ENCODE measurements around the gene C3orf49. TPM values are rescaled to one million over a fixed set of nuclear protein-coding genes. Genes with fewer than 3 reads are reported as not detected.
A peak's percentile ranks its signal among the peaks of the same experiment; 100 is the strongest.

C3orf49 gene
- total and polyA plus RNA-seq, 8 donors: 0.66 to 1.3 (median 1.0) TPM; not detected in 2

DNA sequence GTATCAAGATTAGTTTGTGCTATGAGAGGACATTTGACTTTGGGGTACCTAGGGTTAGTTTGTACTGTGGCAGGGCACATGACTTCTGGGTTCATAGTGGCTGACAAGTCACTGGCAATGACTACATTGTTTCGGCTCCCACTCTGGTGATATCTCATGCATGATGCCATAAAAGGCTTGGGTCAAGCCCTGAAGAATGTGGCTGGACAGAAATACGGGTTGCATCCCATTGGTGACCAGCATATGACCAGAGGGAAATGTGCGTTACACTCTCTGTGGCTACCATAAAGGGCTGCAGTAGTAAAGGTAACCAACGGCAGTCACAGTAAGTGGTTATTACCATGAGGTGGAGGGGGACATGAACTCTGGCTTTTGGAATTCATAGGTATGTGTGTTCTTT, 26.1 kb downstream of the C3orf49 start:
- H3K4me3 ChIP-seq: no peak overlapping the region
- H3K27ac ChIP-seq: no peak overlapping the region
- H3K36me3 ChIP-seq: no peaks in the 10 kb centered on the region
- no peaks in the 10 kb centered on the region for H3K9me3 ChIP-seq
- no peaks in the 10 kb centered on the region for H3K4me1 ChIP-seq
- intact Hi-C loops (cut with DNase I): no loop called here
- TF ChIP-seq, protein P1, sequence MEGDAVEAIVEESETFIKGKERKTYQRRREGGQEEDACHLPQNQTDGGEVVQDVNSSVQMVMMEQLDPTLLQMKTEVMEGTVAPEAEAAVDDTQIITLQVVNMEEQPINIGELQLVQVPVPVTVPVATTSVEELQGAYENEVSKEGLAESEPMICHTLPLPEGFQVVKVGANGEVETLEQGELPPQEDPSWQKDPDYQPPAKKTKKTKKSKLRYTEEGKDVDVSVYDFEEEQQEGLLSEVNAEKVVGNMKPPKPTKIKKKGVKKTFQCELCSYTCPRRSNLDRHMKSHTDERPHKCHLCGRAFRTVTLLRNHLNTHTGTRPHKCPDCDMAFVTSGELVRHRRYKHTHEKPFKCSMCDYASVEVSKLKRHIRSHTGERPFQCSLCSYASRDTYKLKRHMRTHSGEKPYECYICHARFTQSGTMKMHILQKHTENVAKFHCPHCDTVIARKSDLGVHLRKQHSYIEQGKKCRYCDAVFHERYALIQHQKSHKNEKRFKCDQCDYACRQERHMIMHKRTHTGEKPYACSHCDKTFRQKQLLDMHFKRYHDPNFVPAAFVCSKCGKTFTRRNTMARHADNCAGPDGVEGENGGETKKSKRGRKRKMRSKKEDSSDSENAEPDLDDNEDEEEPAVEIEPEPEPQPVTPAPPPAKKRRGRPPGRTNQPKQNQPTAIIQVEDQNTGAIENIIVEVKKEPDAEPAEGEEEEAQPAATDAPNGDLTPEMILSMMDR (IDR thresholded peaks at IDR 0.05): no peak
- no peaks in the 10 kb centered on the region for H3K27me3 ChIP-seq
- no peak for DNase-seq
- ATAC-seq: no peak

DNA sequence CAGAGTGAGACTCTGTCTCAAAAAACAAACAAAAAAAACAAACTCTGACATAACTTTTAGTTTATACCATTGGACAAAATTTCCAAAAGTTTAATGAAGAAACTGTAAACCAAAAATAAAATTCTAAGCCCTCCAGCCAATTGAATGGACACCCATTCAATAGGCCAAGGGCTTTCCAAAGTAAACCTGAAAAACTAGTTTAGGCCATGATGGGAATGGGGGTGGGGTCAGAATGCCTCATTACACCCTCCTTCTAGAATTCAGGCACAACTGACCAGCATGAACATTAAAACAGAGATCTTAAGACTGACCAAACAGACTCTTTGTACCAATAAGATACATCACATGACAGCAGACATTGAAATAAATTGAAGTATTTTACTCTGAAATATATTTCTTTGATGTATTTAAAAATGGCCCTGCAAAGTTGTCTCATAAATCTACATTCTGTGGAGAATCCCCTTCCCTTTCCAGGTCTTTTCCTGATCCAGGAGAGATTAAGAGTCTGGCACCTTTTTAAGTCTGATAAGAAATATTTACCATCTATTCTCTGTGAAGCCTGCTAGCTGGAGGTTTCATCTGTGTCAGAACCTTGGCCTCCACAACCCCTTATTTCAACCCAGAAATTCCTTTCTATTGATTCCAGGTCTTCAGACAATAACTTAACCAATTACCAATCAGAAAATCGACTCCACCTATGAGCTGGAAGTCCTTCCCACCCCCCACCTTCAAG, 28.8 kb downstream of the C3orf49 start:
- intact Hi-C loops (cut with DNase I): no loop called here
- ATAC-seq: peak; percentile 66
- TF ChIP-seq, protein P1 (IDR thresholded peaks at IDR 0.05): no peak

DNA sequence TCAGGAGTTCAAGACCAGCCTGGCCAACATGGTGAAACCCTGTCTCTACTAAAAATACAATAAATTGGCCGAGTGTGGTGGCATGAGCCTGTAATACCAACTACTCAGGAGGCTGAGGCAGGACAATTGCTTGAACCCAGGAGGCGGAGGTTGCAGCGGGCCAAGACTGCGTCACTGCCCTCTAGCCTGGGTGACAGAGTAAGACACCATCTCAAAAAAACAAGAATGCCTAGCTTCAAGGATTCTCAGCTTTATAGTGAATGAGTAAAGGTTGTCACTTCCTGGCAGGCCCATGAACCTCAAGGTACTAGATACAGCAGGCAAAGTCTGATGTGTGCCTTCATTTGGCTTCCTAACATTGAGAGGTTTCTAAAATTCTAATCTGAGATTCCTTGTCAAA, 30.1 kb downstream of the C3orf49 start:
- H3K4me3 ChIP-seq: no peak overlapping the region
- no peaks in the 10 kb centered on the region for H3K9me3 ChIP-seq
- H3K27me3 ChIP-seq: no peaks in the 10 kb centered on the region
- intact Hi-C loops (cut with DNase I): no loop called here
- no peak for ATAC-seq
- no peak for DNase-seq
- no peak overlapping the region for H3K27ac ChIP-seq
- H3K4me1 ChIP-seq: no peaks in the 10 kb centered on the region
- no peaks in the 10 kb centered on the region for H3K36me3 ChIP-seq
- TF ChIP-seq, protein P1 (IDR thresholded peaks at IDR 0.05): no peak

More for the DNA sequence above, 28.8 kb downstream of the C3orf49 start:
- no peak overlapping the region for H3K27ac ChIP-seq
- DNase-seq: peak in 1 of 4 donors; percentile 19
- H3K4me1 ChIP-seq: no peaks in the 10 kb centered on the region
- H3K27me3 ChIP-seq: no peaks in the 10 kb centered on the region
- no peaks in the 10 kb centered on the region for H3K36me3 ChIP-seq
- H3K9me3 ChIP-seq: no peaks in the 10 kb centered on the region
- H3K4me3 ChIP-seq: no peak overlapping the region

DNA sequence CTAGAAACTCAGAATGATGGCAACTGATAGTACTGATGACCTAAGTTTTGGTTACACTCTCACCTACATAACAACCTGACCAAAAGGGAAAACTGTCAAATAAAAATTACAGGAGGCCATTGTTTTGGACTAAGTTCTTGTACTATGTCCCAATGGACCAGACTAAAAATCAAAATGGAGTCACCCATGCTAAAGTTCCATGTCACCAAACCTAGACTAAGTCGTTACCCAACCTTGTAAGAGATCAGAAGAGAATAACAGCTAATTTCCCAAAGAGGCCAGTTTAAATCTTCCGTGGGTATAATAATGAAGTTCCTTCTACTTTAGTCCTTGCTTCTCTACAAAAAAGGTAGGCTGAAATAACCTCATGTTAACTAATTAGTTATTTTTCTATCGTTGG, 32.2 kb downstream of the C3orf49 start:
- Histone ChIP-seq H3K27ac (no peak overlapping the region), H3K27me3 (no peaks in the 10 kb centered on the region), H3K4me3 (no peak overlapping the region), H3K36me3 (no peaks in the 10 kb centered on the region), H3K4me1 (peaks cover 0 to 4% of the 10 kb centered on the region in 2 donors), H3K9me3 (no peaks in the 10 kb centered on the region)
- intact Hi-C loops (cut with DNase I): no loop called here
- TF ChIP-seq, protein P1 (IDR thresholded peaks at IDR 0.05): no peak
- ATAC-seq (no peak), DNase-seq (no peak)

DNA sequence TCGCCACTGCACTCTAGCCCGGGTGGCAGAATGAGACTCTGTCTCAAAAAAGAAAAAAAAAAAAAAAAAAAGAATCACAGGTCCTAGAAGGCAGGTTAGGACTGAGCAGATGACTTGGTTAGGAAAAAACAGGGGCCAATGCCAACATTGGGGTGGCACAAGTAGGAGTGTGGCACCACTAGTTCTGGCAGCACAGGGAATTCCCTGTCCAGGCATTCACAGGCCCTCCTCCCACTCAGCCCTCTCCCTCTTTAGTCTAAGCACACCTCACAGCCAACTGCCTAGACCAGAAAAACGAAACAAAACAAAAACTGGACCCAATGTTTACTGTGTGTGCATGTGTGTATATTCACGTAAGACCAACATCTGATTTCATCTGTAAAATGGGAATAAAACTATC, 34.0 kb downstream of the C3orf49 start:
- H3K4me1 ChIP-seq: peaks cover 0 to 4% of the 10 kb centered on the region in 2 donors
- intact Hi-C loops (cut with DNase I): no loop called here
- no peaks in the 10 kb centered on the region for H3K27me3 ChIP-seq
- H3K4me3 ChIP-seq: no peak overlapping the region
- H3K36me3 ChIP-seq: no peaks in the 10 kb centered on the region
- DNase-seq (no peak), ATAC-seq (no peak)
- TF ChIP-seq, protein P1 (IDR thresholded peaks at IDR 0.05): no peak
- H3K27ac ChIP-seq: no peak overlapping the region
- no peaks in the 10 kb centered on the region for H3K9me3 ChIP-seq
